ENCODE results near the gene TBC1D2. TPM values are rescaled to one million over a fixed set of nuclear protein-coding genes. Genes with fewer than 3 reads are reported as not detected.

The TBC1D2 gene
- total RNA-seq, 1 donor from 2014 or later = 0.52 TPM

DNA sequence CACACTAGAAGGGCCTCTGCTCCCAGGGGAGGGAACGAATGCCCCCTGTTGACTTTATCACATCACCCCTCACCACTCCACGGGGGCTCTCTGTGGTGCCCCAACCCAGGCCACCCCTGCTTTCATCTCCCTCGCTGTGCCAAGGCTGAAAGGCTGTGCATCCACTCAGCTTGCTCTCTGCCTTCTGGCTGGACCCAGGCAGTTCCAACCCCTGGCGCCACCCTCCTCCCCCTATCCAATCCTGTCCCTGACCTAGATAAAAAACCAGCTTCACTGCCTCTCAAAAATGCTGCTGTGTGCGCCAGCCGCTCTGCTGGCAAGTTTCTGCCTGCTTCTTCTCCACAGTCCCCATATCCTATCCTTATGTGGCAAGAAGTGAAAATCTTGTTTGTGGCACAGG, 40.6 kb downstream of the TBC1D2 start:
- Histone ChIP-seq H3K27me3 (ENCODE audit: control insufficient read depth in 3 of 3, insufficient read depth in 3 of 3, low read length in 3 of 3) (no peaks in the 10 kb centered on the region), H3K36me3 (ENCODE audit: control insufficient read depth in 3 of 3, insufficient read depth in 3 of 3, low read length in 3 of 3) (peaks cover 5 to 14% (median 8%) of the 10 kb centered on the region in 3 donors), H3K27ac (ENCODE audit: low read depth, low read length) (no peak overlapping the region), H3K4me3 (ENCODE audit: low read length in 3 of 3) (no peak overlapping the region), H3K9me3 (ENCODE audit: control insufficient read depth in 3 of 3, low read length in 3 of 3) (no peaks in the 10 kb centered on the region), H3K4me1 (ENCODE audit: control insufficient read depth in 3 of 3, insufficient read depth in 3 of 3, low read length in 3 of 3) (no peaks in the 10 kb centered on the region), H3K9ac (ENCODE audit: low read depth in 1 of 3, low read length in 3 of 3) (no peak overlapping the region)

- Histone ChIP-seq H3K4me3 (ENCODE audit: low read length in 3 of 3) (no peak overlapping the region), H3K27me3 (ENCODE audit: control insufficient read depth in 3 of 3, insufficient read depth in 3 of 3, low read length in 3 of 3) (no peaks in the 10 kb centered on the region), H3K4me1 (ENCODE audit: control insufficient read depth in 3 of 3, insufficient read depth in 3 of 3, low read length in 3 of 3) (no peaks in the 10 kb centered on the region), H3K36me3 (ENCODE audit: control insufficient read depth in 3 of 3, insufficient read depth in 3 of 3, low read length in 3 of 3) (peaks cover 0 to 6% (median 4%) of the 10 kb centered on the region in 3 donors), H3K9ac (ENCODE audit: low read depth in 1 of 3, low read length in 3 of 3) (no peak overlapping the region), H3K9me3 (ENCODE audit: control insufficient read depth in 3 of 3, low read length in 3 of 3) (no peaks in the 10 kb centered on the region), H3K27ac (ENCODE audit: low read depth, low read length) (no peak overlapping the region)
Measured at GRCh38 chr9:98211260-98211659, 44.2 kb downstream of the TBC1D2 start.

DNA sequence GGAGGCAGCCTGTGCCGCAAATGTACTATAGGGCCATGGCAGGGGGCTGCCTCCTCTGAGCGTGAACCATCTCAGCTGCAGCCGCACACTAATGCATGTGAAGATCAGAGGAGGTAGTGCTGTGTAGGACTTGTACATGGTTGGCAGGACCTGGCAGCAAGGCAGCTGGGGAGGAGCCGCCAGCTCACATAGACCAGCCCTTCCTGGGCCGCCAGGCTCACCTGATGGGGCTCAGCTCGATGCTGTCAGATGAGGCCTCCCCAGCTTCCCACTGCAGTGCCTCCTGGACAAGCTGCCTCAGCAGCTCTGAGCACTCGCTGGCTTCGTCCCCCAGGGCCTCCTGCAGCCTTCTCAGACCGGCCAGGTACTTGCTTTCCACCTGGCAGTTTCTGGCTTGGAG, 45.0 kb downstream of the TBC1D2 start:
- H3K4me1 ChIP-seq (ENCODE audit: control insufficient read depth in 3 of 3, insufficient read depth in 3 of 3, low read length in 3 of 3) = no peaks in the 10 kb centered on the region
- H3K27ac ChIP-seq (ENCODE audit: low read depth, low read length) = no peak overlapping the region
- H3K9me3 ChIP-seq (ENCODE audit: control insufficient read depth in 3 of 3, low read length in 3 of 3) = no peaks in the 10 kb centered on the region
- no peak overlapping the region for H3K4me3 ChIP-seq (ENCODE audit: low read length in 3 of 3)
- no peaks in the 10 kb centered on the region for H3K27me3 ChIP-seq (ENCODE audit: control insufficient read depth in 3 of 3, insufficient read depth in 3 of 3, low read length in 3 of 3)
- no peak overlapping the region for H3K9ac ChIP-seq (ENCODE audit: low read depth in 1 of 3, low read length in 3 of 3)
- peaks cover 0 to 6% (median 4%) of the 10 kb centered on the region in 3 donors for H3K36me3 ChIP-seq (ENCODE audit: control insufficient read depth in 3 of 3, insufficient read depth in 3 of 3, low read length in 3 of 3)

- Histone ChIP-seq H3K9me3 (ENCODE audit: control insufficient read depth in 3 of 3, low read length in 3 of 3) (no peaks in the 10 kb centered on the region), H3K36me3 (ENCODE audit: control insufficient read depth in 3 of 3, insufficient read depth in 3 of 3, low read length in 3 of 3) (peaks cover 0 to 6% (median 4%) of the 10 kb centered on the region in 3 donors), H3K4me3 (ENCODE audit: low read length in 3 of 3) (no peak overlapping the region), H3K27ac (ENCODE audit: low read depth, low read length) (no peak overlapping the region), H3K4me1 (ENCODE audit: control insufficient read depth in 3 of 3, insufficient read depth in 3 of 3, low read length in 3 of 3) (no peaks in the 10 kb centered on the region), H3K9ac (ENCODE audit: low read depth in 1 of 3, low read length in 3 of 3) (no peak overlapping the region), H3K27me3 (ENCODE audit: control insufficient read depth in 3 of 3, insufficient read depth in 3 of 3, low read length in 3 of 3) (no peaks in the 10 kb centered on the region)
Measured at GRCh38 chr9:98209530-98209929, 45.9 kb downstream of the TBC1D2 start.

- no peaks in the 10 kb centered on the region for H3K27me3 ChIP-seq (ENCODE audit: control insufficient read depth in 3 of 3, insufficient read depth in 3 of 3, low read length in 3 of 3)
- H3K27ac ChIP-seq (ENCODE audit: low read depth, low read length) = no peak overlapping the region
- H3K9me3 ChIP-seq (ENCODE audit: control insufficient read depth in 3 of 3, low read length in 3 of 3) = no peaks in the 10 kb centered on the region
- no peaks in the 10 kb centered on the region for H3K4me1 ChIP-seq (ENCODE audit: control insufficient read depth in 3 of 3, insufficient read depth in 3 of 3, low read length in 3 of 3)
- H3K4me3 ChIP-seq (ENCODE audit: low read length in 3 of 3) = no peak overlapping the region
- H3K36me3 ChIP-seq (ENCODE audit: control insufficient read depth in 3 of 3, insufficient read depth in 3 of 3, low read length in 3 of 3) = peaks cover 0 to 4% (median 0%) of the 10 kb centered on the region in 3 donors
- H3K9ac ChIP-seq (ENCODE audit: low read depth in 1 of 3, low read length in 3 of 3) = no peak overlapping the region
Measured at GRCh38 chr9:98208635-98209034, 46.8 kb downstream of the TBC1D2 start.

DNA sequence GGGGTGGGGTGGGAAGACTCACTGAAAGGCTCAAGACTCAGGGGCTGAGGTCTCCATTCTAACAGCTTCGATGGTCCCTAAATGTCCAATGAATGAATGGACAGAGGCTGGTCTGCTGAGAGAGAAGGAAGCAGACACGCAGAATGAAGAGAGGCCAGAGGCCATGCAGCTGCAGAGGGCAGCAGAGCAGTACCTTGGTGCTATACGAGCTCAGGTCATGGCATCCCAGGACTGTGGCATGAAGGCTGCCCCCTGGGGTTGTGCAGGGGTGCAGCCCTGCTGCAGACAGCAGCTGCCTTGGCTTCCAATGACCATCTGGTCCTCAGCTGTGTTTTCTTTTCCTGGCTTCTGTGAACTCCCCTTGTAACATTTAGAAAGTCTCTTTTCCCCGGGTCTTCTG, 47.8 kb downstream of the TBC1D2 start:
- Histone ChIP-seq H3K9me3 (ENCODE audit: control insufficient read depth in 3 of 3, low read length in 3 of 3) (no peaks in the 10 kb centered on the region), H3K27me3 (ENCODE audit: control insufficient read depth in 3 of 3, insufficient read depth in 3 of 3, low read length in 3 of 3) (no peaks in the 10 kb centered on the region), H3K9ac (ENCODE audit: low read depth in 1 of 3, low read length in 3 of 3) (no peak overlapping the region), H3K36me3 (ENCODE audit: control insufficient read depth in 3 of 3, insufficient read depth in 3 of 3, low read length in 3 of 3) (peaks cover 0 to 3% (median 0%) of the 10 kb centered on the region in 3 donors), H3K27ac (ENCODE audit: low read depth, low read length) (no peak overlapping the region), H3K4me3 (ENCODE audit: low read length in 3 of 3) (no peak overlapping the region), H3K4me1 (ENCODE audit: control insufficient read depth in 3 of 3, insufficient read depth in 3 of 3, low read length in 3 of 3) (no peaks in the 10 kb centered on the region)

- peaks cover 0 to 3% (median 0%) of the 10 kb centered on the region in 3 donors for H3K36me3 ChIP-seq (ENCODE audit: control insufficient read depth in 3 of 3, insufficient read depth in 3 of 3, low read length in 3 of 3)
- H3K9ac ChIP-seq (ENCODE audit: low read depth in 1 of 3, low read length in 3 of 3) = no peak overlapping the region
- H3K4me1 ChIP-seq (ENCODE audit: control insufficient read depth in 3 of 3, insufficient read depth in 3 of 3, low read length in 3 of 3) = no peaks in the 10 kb centered on the region
- no peaks in the 10 kb centered on the region for H3K27me3 ChIP-seq (ENCODE audit: control insufficient read depth in 3 of 3, insufficient read depth in 3 of 3, low read length in 3 of 3)
- H3K9me3 ChIP-seq (ENCODE audit: control insufficient read depth in 3 of 3, low read length in 3 of 3) = no peaks in the 10 kb centered on the region
- no peak overlapping the region for H3K4me3 ChIP-seq (ENCODE audit: low read length in 3 of 3)
- no peak overlapping the region for H3K27ac ChIP-seq (ENCODE audit: low read depth, low read length)
Measured at GRCh38 chr9:98206754-98207153, 48.7 kb downstream of the TBC1D2 start.

- peaks cover 0 to 9% (median 0%) of the 10 kb centered on the region in 3 donors for H3K36me3 ChIP-seq (ENCODE audit: control insufficient read depth in 3 of 3, insufficient read depth in 3 of 3, low read length in 3 of 3)
Measured at GRCh38 chr9:98204692-98205091, 50.8 kb downstream of the TBC1D2 start.

GRCh38 chr9:98203153-98203552, 52.3 kb downstream of the TBC1D2 start:
- peaks cover 0 to 9% (median 4%) of the 10 kb centered on the region in 3 donors for H3K36me3 ChIP-seq (ENCODE audit: control insufficient read depth in 3 of 3, insufficient read depth in 3 of 3, low read length in 3 of 3)

More at GRCh38 chr9:98204692-98205091, 50.8 kb downstream of the TBC1D2 start:
- no peaks in the 10 kb centered on the region for H3K9me3 ChIP-seq (ENCODE audit: control insufficient read depth in 3 of 3, low read length in 3 of 3)
- H3K27ac ChIP-seq (ENCODE audit: low read depth, low read length) = no peak overlapping the region
- no peaks in the 10 kb centered on the region for H3K4me1 ChIP-seq (ENCODE audit: control insufficient read depth in 3 of 3, insufficient read depth in 3 of 3, low read length in 3 of 3)
- no peak overlapping the region for H3K4me3 ChIP-seq (ENCODE audit: low read length in 3 of 3)
- H3K9ac ChIP-seq (ENCODE audit: low read depth in 1 of 3, low read length in 3 of 3) = no peak overlapping the region
- no peaks in the 10 kb centered on the region for H3K27me3 ChIP-seq (ENCODE audit: control insufficient read depth in 3 of 3, insufficient read depth in 3 of 3, low read length in 3 of 3)

GRCh38 chr9:98202252-98202651, 53.2 kb downstream of the TBC1D2 start:
- Histone ChIP-seq H3K4me1 (ENCODE audit: control insufficient read depth in 3 of 3, insufficient read depth in 3 of 3, low read length in 3 of 3) (no peaks in the 10 kb centered on the region), H3K9ac (ENCODE audit: low read depth in 1 of 3, low read length in 3 of 3) (no peak overlapping the region), H3K27me3 (ENCODE audit: control insufficient read depth in 3 of 3, insufficient read depth in 3 of 3, low read length in 3 of 3) (no peaks in the 10 kb centered on the region), H3K36me3 (ENCODE audit: control insufficient read depth in 3 of 3, insufficient read depth in 3 of 3, low read length in 3 of 3) (peaks cover 0 to 9% (median 4%) of the 10 kb centered on the region in 3 donors), H3K9me3 (ENCODE audit: control insufficient read depth in 3 of 3, low read length in 3 of 3) (no peaks in the 10 kb centered on the region), H3K27ac (ENCODE audit: low read depth, low read length) (no peak overlapping the region), H3K4me3 (ENCODE audit: low read length in 3 of 3) (no peak overlapping the region)

More at GRCh38 chr9:98203153-98203552, 52.3 kb downstream of the TBC1D2 start:
- H3K4me1 ChIP-seq (ENCODE audit: control insufficient read depth in 3 of 3, insufficient read depth in 3 of 3, low read length in 3 of 3) = no peaks in the 10 kb centered on the region
- no peak overlapping the region for H3K9ac ChIP-seq (ENCODE audit: low read depth in 1 of 3, low read length in 3 of 3)
- H3K27ac ChIP-seq (ENCODE audit: low read depth, low read length) = no peak overlapping the region
- no peaks in the 10 kb centered on the region for H3K9me3 ChIP-seq (ENCODE audit: control insufficient read depth in 3 of 3, low read length in 3 of 3)
- H3K4me3 ChIP-seq (ENCODE audit: low read length in 3 of 3) = no peak overlapping the region
- no peaks in the 10 kb centered on the region for H3K27me3 ChIP-seq (ENCODE audit: control insufficient read depth in 3 of 3, insufficient read depth in 3 of 3, low read length in 3 of 3)
